Hematopoietic multipotent progenitor cell treated with erythropoietin and hydrocortisone succinate and interleukin-3 and kit ligand, for 6 days (in vitro differentiated cells): ENCODE results near the gene C19orf67.

ENCODE experiments used
- DNase-seq: peaks from one replicate; pipeline ENCODE4 v3.0.0-alpha.2; 2015

C19orf67 gene

DNA sequence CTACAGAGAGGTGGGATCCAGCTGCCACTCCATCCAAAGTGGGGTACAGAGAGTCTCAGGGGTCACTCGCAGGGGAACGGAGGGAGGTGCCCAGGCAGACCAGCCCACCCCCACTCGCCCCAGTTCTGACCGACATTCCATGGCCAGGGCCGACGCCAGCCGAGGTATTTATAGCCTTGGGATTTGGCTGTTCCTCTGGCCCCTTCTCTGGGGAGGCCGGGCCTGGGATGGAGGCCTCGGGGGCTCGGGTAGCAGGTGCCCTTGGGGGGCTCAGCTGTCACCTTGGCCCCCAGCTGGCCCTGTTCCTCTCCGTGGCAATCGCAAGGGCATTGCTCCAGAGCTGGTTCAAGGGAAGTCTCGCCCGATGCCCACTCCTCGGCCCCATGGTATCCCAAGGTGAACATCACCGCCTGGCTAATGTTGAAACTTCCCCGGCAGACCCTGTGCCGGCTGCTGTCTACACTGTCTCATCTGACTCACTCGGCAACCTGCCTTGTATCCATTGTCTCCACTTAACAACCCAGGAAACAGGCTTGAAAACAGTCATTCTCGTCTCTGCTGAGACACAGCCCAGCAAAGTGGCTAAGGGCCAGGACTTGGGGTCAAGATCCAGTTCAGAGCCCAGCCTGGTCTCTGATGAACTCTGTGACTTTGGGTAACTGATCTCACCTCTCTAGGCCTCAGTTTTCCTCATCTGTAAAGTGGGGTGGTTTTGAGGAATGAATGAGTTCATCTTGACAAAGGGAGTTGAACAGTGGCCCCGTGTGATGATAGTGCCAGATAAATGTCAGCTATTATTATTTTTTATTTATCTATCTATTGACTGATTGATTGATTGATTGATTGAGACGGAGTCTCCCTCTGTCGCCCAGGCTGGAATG is 22.2 kb upstream of the C19orf67 start:
- DNase-seq = no peak

DNA sequence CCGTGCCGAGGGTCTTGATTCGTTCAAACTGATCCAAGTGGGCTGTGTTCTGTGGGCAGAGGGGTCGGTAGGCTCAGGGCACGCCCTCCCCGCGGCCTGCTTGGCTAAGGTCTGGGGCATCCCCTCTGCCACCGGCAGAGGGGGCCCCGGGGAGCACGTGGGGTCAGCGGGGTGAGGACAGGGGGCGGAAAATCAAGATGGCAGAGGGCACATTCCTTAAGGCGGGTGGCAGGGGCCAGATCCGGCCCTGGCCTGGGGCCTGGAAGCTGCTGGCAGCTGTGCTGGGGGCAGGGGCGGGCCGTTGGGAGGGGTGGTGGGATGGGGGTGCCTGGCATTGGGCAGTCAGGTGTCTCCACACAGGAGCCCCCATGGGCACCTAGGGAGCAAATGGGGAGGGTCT is 21.3 kb upstream of the C19orf67 start:
- no peak for DNase-seq

DNA sequence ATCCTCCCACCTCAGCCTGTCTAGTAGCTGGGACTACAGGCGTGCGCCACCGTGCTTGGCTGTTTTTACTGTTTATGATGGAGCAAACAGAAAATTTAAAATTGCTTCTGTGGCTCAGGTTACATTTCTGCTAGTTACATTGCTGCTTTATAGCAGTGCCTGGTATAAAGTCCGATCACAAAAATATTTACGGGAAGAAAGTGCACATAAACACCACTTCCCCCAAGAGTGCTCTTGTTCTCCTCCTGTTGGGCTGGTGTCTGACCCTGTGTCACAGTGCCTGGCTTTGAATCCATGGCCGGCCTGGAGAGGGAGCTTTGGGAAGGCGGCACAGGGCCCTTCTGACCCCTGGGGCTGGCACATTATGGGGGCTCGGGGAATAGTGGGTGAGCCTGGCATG is 20.1 kb upstream of the C19orf67 start:
- DNase-seq = no peak

DNA sequence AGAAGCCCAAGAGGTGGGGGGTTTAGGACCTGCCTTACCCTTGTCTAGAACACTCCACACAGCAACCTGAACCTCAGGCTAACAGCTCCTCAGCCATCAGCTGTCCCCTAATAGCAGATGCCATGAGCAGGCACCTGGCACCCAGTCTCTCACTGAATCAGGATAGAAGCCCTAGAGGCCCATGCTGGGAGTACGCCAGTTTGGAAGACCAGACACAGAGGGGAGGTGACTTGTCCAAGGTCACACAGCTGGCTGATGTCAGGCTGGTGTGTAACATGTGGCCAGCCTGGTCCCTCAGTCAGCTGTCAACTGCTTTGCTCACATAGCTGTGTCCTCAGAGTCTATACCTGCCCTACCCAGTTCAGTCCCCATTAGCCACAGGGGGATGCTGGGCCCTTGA is 17.7 kb upstream of the C19orf67 start:
- no peak for DNase-seq

DNA sequence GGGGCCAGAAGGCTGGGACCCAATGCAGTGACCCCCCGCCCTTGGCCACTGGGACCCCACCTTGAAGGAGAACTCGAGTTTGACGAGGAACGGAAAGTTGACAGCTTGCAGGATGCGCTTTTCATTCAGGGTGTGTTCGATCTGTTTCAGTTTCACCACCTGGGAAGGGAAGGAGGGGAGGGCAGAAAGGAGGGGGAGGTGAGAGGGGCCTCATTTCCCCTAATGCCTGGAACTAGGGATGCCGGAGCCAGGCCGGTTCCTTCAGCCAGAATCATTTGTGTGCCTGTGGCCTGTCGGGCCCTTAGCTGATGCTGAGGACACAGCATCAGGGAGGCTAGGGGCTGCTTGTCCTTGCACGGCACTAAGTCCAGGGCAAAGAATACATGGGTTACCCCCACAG is 17.2 kb upstream of the C19orf67 start:
- no peak for DNase-seq

DNA sequence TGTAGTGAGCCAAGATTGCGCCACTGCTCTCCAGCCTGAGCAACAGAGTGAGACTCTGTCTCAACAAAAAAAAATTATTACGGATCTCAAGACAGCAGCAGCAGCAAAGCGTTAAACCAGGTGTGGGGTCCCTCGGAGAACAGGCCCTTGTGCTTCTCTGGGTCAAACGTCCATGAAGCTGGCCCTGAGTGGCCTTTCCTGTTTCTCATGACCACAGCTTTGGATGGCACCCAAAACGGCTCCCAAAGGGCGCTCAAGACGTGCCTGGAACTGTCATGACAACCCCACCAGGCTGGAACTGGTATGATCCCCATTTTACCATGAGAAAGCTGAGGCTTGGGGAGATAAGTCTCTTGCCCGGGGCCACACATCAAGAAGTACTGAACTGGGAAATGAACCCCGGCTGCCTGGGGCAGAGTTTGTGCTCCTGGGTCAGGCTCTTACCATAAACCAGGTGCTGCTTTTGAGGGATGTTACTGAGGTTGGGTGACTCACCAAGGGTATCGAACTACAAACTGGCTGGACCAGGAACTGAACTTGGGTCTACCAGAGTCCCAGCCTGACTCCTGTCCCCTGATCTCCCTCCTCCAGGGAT is 16.6 kb upstream of the C19orf67 start:
- DNase-seq = no peak

DNA sequence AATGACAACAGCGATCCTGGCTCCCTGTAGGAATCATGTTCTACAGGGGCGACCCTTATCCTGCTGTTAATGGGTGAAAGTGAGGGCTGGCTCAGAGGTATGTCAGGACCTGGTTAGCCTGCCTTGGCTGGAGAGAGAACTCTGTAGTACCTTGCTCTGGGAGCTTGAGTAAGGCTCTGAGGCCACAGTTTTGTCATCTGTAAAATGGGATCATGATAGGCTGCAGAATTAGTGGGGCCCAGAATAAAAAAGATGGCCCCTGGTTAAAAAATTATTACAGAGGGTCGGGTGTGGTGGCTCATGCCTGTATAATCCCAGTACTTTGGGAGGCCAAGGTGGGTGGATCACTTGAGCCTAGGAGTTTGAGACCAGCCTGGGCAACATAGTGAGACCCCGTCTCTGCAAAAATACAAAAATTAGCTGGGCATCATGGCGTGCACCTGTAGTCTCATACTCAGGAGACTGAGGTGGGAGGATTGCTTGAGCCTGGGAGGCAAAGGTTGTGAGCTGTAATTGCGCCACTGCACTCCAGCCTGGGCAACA is 15.5 kb upstream of the C19orf67 start:
- DNase-seq = no peak

DNA sequence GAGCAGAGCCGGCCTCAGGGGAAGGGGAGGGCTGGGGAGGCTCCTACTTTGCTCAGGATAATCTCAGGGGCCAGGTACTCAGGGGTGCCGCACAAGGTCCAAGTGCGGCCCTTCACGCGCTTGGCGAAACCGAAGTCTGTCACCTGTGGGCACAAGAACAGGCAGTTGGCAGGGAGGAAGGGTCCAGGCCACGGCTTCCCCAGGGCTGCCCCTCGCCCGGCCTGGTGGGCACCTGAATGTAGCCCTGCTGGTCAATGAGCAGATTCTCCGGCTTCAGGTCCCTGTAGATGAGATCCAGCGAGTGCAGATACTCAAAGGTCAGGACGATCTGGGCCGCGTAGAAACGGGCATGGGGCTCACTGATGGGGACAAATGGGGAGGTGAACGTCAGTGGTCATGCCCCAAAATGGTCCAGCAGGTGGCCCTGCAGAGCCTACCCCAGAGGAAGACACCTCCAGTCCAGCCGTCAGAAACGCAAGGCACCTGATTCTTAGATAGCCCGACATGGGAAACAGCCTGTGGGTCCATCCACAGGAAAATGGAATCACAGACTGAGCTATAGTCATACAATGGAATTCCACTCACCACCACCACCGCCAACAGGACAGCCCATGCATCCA is 12.1 kb upstream of the C19orf67 start:
- no peak for DNase-seq

DNA sequence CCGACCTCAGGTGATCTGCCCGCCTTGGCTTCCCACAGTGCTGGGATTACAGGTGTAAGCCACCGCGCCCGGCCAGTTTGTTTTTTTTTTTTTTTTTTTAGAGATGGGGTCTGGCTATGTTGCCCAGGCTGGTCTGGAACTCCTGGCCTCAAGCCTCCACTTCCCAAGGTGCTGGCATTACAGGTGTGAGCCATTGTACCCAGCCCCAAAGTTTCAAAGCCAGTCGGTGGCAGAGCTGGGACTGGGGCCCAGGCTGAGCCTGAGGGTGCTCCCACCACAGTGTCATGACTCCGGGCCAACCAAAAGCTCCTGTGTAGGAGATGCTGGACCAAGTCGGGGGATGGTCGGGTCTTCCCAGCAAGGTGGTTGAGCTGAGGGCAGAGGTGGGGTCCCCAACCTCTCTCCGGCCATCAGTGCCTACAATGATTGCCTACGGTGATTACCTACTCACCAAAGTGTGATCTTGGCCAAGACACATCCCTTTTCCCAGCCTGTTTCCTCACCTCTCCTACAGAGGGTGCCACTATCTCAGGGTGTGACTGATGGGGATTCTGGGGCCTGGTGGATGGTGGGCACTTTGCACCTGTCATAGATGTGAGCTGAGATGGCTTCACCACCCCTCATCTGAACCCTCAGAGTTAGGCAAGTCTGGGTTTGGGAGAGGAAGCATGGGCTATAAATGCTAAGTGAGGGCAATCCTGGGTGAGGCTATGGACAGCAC is 10.8 kb upstream of the C19orf67 start:
- DNase-seq = no peak

DNA sequence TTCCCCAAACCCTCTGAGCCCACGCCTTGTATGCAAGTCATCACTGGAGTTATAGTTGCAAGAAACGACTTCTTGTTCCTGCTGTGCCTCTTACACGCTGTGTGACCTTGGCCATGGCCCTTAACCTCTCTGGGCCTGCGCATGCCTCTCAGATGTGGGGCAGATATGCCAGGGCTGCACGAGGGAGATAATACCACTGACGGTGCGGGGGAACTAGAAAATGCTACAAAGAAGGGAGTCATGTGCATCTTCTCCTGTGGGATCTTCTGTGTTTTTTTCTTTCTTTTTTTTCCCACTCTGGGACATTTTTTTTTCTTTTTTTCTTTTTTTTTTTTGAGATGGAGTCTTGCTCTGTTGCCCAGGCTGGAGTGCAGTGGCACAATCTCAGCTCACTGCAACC is 9.3 kb upstream of the C19orf67 start:
- peak; percentile 78 for DNase-seq

DNA sequence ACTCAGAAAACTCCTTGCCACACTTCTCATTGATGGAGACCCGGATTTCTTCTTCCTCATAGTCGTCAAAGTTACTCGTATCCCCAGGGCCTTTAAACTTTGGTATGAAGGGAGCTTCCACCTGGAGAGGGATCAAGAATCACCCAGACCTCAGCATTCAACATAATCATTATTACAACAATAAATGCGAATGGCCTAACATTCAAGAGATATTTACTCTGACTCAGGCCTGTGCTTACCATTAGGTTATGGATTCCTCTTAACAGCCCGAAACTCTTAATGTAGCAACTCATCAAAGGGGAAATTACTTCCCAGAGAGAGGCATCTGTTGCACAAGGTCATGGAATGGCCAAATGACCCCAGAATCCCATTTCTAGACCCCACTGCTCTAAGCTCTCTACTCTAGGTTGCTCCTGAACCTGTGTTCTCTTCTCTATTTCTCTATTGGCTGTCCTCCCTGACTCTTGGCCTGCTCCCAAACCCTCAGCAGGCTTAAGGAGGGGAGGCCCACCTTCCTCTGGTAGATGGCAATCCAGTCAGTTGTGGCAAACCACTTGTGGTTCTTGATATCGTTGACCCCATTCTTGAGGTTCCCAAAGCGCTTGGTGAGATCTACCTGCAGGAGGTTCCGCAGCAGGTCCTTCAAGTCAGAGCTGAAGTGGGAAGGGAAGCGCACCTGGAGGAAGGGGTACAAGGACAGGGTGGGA is 7.7 kb upstream of the C19orf67 start:
- peak; percentile 53 for DNase-seq

DNA sequence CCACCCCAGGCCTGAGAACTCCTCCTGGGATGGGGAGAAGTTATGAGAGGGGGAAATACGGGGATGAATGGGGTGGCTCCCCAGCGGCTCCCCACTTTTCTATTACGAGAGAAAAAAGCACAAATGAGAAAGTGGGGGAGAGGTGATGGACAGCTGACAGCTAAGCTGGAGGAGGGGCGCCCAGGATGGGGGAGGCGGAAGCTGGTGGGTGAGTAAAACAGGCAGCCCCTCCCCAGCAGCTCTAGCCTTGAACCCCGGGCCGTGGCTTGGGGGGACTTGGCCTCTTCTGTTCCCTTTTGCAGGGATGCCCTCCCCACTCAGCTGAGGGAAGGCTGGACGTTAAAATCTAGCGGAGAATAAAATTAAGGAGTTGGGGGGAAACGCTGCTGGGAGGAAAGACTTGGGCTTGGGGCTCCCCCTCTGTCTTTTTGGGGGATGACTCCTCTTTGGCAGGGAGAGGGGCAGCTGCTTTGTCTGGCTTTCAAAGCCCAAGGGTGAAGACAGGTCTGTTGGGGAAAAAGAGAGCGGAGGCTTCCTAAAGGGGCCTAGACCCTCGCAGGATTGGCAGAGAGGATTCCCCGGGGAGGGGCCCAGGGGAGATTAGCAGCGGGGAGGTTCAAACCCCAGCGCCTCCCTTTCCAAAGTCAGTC is 6.4 kb upstream of the C19orf67 start:
- peak; percentile 55 for DNase-seq

DNA sequence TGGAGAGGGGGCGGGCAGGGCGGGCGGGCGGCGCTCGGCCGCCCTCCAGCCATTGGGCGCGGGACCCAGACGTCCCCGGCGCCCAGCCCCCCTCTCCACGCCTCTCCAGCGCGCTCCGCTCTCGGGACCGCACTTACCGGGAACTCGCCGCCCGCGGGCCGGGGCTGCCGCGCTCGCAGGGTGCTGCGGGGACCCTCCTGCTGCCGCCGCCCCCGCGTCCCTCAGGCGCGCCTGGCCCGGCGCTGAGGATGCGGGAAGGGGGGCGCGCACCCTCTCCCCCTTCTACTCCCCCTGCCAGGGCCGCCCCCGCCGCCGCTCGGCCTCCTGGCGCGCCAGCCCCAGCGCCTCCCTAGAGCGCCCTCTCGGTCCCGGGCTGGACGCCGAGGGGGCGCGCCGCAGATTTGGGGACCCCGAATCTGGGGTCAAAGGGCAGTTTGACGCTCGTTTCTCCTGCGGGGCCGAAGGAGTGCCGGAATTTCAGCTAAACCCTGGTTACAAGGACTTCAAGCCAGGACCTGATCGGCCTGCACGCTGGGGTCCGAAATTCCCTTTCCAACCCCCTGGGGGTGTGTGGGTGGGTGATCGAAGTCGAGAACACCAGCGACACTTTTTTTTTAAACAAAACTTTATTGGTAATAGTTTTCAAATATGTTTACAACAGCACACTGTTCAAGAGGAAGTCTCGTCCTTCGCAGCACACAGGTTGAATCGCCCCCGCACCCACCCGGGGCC is 5.7 kb upstream of the C19orf67 start:
- peak; percentile 90 for DNase-seq

DNA sequence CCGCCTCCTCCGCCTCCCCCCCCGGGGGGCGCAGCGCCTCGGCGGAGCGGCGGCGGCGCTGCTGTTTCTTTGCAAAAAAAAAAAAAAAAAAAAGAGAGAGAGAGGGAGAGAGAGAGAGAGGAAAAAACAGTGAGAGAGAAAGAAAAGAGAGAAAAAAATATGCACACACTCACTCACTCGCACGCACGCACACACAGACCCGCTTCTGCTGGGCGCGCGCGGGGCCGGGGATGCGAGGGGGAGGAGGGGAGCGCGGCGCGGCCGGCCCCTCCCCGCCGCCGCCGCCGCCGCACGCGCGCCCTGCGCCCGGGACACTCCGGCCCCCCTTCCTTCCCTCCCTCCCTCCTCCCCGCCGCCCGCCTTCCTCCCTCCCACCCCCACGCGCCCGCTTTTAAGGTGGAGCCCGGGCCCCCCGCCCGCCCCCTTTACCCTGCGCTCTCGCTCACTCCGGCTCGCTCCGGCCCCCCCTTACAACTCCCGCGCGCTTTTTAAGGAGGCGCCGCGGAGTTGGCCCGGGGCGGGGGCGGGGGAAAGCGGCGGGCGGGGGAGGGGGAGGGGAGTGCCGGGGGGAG is 5.0 kb upstream of the C19orf67 start, which contains the start of gene SAMD1:
Gene SAMD1, minus strand, starts transcription at position 243 of the 572 bp plus-strand sequence.
- peak; percentile 94 for DNase-seq

DNA sequence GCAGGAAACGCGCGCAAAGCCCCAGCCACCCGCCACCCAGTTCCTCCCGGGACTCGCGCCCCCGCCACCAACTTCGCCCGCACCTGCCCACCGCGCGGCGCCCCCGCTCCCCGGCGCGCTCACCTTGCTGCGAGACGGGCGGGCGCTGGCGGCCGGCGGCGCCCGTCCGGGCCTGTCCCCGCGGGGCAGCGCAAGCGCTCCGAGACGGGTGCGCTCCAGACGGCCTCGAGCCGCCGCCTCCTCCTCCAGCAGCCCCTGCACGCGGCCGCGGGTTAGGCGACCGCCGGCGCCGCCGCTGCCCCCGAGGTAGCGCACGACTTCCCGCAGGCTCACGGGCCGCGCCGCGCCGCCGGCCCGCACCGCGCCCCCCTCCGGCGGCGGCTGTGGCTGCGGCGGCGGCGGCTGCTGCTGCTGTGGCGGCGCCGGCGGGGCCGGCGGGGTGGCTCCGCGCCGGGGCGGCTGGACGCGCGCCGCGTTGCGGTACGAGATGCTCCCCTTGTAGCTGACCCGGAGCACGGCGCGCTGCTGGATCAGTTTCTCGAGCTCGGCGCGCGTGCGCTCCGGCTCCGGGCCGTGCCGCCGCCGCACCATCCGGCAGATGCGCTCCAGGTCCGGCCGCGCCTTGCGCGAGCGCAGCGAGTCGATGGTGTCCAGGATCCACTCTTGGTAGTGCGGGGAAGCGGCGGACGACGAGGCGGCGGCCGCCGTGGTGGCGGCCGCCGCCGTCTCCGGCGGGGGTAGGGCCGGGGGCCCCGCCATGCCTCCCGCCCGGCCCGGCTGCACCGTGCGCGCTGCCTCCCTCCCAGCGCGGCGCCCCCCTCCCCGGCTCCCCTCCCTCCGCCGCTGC is 4.3 kb upstream of the C19orf67 start:
- DNase-seq = peak; percentile 67

DNA sequence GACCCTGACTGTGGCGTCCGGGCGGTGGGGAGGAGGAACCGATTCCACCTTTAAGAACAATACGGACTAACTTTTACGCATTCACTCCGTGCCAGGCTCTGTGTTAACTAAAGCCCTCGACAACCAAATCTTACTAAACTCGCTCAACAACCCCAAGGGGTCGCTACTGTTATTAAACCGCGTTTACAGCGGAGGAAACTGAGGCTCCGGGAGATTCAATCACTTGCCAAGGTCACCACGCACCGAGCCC is 3.8 kb upstream of the C19orf67 start:
- DNase-seq = peak; percentile 57

DNA sequence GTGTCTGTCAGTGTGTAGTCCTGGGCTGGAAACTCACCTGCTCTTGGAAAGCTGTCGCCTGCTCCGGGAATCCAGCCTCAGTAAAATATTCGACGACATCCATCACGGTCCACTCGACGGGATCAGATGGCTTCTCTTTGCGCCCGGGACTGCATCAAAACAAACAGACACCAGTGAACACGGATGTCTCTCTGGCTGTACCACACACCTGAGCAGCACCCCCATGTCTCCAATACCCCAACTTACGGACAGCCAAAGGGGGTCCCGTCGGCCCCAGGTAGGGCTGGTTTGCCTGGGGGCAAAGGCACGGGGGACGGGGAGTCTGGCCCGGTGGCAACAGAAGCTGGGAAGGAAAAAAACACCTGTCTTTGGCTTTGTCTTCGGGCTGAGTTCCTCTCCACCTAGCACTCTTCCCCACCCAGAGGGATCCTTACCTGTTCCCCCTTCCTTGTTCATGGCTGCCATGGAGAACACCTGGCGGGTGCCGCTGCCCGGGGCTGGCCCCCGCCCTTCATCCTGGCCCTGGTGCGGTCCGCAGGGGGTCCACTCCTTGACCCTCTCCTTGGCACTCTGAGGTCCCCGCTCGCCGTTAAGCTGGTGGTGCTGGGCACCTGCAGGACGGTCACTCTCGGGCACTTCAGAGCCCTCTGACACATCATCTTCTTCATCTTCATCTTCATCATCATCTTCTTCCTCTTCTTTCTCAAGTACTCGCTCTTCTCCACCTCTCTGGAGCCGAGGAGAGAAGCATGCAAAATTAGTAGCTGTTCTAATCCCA is 3.2 kb upstream of the C19orf67 start:
- no peak for DNase-seq

DNA sequence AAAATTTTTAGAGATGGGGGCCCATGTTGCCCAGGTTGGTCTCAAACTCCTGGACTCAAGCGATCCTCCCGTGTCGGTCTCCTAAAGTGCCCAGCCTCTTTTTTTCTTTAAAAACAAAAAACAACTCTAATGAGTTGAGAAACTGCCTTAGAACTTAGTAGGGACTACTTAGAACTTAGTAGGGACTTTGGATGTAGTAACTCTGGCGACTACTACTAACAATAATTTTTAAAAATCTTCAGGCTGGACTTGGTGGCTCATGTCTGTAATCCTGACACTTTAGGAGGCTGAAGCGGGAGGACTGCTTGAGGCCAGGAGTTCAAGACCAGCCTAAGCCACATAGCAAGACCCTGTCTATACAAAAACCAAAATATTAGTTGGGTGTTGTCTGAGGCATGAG is 515 bp upstream of the C19orf67 start:
- no peak for DNase-seq

DNA sequence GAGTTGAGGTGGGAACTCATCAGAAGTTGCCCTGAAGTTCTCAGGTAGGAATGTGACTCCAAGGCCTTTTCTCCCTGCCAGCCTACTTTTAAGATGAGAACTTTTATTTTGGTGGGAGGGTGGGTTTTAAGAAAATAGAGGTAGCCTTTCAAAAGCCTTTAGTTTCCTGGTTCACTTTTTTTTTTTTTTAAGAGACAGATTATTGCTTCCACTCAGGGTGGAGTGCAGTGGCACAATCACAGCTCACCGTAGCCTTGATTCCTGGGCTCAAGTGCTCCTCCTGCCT is 3.0 kb downstream of the C19orf67 start:
- no peak for DNase-seq
